HL-60/S4 treated with phorbol 12-myristate 13-acetate at 8.2 ng/mL for 4 days and 3 days (cell line): ENCODE results near the gene RFTN1.
"Not testable (repeated sequence)": the region's sequence is repeated elsewhere in the genome, so short reads cannot be mapped to it uniquely, and the experiment has no call there.

Experiments
- in situ Hi-C: fragments of 300-500 bp; cut with MboI; formaldehyde crosslinking; loops from 2 replicates; pipeline ENCODE4 v1.15.0; 2022; ENCODE audit warnings: low sequenced_read_pairs

RFTN1 gene

DNA sequence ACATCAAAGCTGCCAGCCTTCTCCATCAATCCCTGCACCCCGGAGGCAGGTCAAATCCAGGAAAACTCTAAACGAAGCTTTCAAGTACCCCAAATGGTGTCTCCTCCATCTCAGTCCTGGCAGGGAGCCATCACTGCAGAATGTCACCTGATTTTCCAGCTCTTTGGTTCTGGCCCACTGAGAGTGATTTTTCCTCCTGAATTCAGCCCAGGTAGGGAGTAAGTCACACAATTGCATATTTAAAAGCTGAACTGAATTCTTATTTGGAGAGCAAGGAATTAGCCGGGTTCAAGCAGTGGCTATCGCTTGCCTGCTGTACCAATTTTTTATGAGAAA lies 5.3 kb downstream of the RFTN1 start:
- in situ Hi-C loops: no loop called here

GRCh38 chr3:16507578-16508242 lies 5.8 kb downstream of the RFTN1 start:
- in situ Hi-C loops: no loop called here

GRCh38 chr3:16506884-16507577 lies 6.5 kb downstream of the RFTN1 start:
- in situ Hi-C loops: no loop called here

- in situ Hi-C loops: no loop called here
Measured at GRCh38 chr3:16506451-16506850, 7.0 kb downstream of the RFTN1 start.

DNA sequence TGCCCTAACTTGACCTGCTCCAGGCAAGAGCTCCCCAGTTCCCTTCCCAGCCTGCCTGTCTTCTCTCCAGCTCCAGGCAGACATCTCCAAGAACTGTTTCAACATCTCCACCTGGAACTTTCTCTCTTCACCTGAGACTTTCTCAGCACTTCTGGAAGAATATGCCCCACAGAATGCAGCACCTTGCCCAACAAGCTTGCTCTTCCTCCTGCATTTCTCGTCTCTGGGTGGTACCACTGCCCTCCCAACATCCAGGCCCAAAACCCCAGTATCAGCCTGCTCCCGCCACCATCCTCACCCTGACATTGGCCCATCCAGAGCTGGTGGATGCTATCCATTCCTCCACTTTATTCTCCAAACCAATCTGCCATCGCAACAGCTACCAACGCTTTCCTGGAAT lies 8.8 kb downstream of the RFTN1 start:
- in situ Hi-C loops: no loop called here

DNA sequence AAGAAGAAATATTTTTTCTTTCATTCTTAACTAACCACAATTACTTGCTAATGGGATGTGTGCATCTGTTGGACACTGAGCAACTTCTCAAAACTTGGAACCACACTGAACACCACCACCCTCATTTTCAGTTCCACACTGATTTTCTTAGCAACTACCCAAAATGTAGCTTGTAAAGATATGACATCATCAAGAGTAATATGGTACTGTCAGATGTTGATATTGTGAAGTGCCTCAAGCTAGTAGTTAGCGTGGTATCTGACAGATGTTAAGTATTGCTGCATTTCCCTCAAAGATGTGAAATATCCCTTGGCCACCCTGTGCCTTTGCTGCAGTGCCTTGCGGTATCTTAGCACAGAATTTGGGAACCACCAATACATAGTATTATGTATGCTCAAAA lies 9.3 kb downstream of the RFTN1 start:
- in situ Hi-C loops: no loop called here

DNA sequence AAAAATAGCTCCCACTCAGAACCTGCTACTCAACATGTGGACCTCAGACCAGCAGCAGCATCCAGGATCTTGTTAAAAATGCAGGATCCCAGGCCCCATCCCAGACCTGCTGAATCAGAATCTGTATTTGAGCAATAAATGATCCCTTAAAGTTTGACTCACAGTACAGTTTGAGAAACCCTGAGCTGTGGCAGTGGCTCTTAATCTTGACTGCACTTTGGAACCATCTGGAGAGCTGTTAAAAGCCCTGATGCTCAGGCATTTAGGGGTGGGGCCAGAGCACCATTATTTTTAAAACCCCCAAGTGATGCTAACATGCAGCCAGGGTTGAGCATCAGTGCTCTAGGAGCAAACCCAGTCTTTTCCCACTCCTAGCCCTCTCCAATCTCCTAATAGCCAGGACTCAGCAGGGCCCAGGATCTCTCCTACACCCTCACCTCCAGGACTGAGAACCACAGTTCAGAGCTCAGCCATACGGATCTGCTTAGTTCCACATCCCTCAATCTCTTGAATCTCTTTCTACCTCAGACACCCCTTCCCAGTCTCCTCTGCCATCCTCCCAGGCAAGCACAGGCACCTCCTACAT lies 10.2 kb downstream of the RFTN1 start:
- in situ Hi-C loops: no loop called here

DNA sequence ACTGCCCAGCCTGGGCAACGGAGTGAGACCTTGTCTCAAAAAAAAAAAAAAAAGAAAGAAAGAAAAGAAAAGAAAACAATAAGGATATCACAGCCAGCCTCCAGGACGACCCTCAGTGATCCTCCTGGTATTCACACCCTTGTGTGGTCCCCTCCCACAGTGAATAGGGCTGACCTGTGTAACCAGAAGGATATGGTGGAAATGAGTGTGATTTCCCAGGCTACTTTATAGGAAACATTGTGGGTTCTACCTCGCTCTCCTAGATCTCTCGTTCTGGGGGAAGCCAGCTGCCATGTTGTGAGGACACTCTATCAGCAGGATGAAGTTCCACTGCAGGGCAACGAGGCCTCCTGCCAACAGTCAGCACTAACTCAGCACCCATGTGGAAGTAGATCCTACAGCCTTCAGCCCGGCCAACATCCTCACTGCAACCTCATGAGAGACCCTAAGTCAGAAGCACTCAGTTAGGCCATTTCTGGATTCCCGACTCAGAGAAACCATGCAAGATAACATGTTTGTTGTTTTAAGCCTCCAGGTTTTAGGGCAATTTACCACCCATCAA lies 11.1 kb downstream of the RFTN1 start:
- in situ Hi-C loops: no loop called here

DNA sequence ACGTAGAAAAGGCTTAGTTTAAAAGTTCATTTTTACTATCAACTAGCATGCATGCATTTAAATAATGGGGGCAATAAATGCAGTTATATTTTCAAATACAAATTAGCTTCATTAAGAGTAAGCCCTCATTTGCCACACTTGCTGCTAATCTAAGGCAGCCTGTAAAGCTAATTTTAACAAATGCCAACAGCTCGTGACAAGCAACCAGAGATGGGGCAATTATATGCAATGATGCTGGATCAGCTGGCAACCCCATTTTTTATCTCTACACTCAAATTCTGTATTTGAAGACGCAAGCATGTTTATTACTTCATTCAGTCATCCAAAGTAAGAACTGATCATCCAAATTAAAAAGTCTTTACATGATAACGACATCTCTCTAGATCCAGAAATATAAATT lies 12.1 kb downstream of the RFTN1 start:
- in situ Hi-C loops: no loop called here

DNA sequence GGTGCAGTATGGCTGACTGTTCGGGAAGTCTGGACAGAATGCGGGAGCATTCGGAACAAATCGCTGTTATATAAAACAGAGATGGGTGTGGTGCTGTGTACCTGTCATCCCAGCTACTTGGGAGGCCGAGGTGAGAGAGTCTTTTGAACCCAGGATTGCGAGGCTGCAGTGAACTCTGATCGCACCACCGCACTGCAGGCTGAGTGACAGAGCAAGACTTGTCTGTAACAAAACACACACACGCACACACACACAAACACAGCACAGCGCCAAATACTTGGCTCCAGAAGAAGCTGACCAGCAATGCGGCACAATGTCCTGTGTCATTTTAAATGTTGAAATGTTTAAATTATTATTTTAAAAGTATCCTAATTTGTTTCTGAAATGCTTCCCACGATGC lies 12.6 kb downstream of the RFTN1 start:
- in situ Hi-C loops: no loop called here

DNA sequence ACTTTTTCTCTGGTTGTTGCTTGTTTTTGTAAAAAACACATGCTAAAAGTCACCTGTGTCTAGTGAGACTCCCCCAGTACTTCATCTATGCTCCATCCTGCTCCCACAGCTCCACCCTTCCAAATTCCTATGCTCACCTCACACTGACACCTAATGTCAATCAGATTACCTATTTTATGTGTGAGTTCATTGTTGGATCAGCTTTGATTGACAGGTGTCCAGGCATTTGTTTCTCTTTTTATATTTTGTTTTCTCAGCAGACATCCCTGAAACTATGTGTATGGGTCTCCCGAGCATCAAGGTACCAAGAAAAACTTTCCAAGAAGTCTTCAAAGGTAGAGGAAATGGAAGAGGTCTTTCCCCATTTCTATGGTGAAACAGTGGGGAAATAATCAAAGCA lies 13.4 kb downstream of the RFTN1 start:
- in situ Hi-C loops: no loop called here

- in situ Hi-C loops: no loop called here
Measured at GRCh38 chr3:16499351-16499750, 14.1 kb downstream of the RFTN1 start.

GRCh38 chr3:16498130-16498890 lies 15.2 kb downstream of the RFTN1 start:
- in situ Hi-C loops: no loop called here

- in situ Hi-C loops: no loop called here
Measured at GRCh38 chr3:16496408-16497222, 16.9 kb downstream of the RFTN1 start.

DNA sequence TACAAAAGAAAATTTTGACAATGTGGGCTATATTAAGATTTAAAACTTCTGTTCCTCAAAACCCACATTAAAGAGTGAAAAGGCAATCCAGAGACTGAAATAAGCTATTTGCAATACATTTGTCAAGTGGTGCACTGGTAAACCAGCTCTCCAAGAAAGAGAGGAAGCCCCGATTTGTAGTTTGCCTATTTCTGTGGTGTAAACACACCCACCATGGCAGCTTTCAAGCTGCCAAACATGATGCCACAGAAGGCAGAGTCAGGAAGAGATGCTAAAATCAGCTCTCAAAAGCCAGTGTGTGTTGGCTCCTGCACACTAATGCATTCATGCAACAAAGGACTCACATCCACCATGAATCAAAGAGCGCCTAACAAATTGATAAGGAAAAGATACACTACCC lies 17.5 kb downstream of the RFTN1 start:
- in situ Hi-C loops: no loop called here

GRCh38 chr3:16494814-16495431 lies 18.6 kb downstream of the RFTN1 start:
- in situ Hi-C loops: no loop called here

DNA sequence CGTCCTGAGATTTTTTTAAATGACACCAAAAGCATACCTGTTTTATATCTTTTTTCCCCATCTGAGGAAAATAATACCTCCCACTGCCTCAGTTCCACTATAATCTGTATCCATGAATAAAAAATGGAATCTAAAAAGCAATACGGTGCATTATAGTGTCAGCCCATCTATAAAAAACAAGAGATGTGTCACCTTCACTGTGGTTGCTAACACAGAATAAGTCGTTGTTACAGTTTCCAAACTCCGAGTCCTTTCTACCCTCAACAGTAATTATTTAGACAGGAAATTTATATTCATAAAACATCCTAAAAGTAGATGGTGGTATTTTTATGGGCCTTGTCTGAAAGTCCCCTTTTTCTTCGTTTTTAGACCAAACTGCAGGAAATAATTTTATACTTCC lies 19.4 kb downstream of the RFTN1 start:
- in situ Hi-C loops: no loop called here

DNA sequence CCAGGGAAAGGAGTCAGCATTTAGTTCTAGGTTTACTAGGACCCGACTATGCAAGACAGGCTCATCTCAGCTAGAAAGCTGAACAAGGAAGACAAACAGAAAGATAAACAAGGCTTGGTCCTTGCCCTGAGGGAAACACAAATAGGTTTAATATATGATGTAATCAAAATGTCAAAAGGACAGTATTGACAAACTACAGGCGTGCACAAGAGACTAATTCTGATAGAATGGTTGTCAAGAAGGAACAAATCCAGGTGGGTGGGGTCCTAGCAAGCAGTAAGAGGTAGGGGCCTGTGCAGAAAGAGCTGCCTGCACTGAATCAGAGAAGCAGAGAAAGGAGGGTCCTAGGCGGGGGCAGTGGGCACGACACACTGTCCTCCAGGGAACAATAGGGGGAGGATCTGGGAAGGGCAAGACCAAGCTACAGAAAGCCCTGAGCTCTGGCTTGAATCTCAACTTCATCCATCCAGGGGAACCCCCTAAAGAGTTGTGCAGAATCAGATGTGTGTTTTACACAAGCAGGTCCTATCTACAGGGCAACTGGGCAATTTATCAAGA lies 23.4 kb downstream of the RFTN1 start:
- in situ Hi-C loops: no loop called here

GRCh38 chr3:16489326-16490061 lies 24.0 kb downstream of the RFTN1 start:
- in situ Hi-C loops: not testable (repeated sequence)
